ENCODE measurements around the gene AAMDC. TPM values are rescaled to one million over a fixed set of nuclear protein-coding genes. Genes with fewer than 3 reads are reported as not detected.
"Not testable (repeated sequence)": the region's sequence is repeated elsewhere in the genome, so short reads cannot be mapped to it uniquely, and the experiment has no call there.

AAMDC gene
- total and polyA plus RNA-seq, 4 donors: 28.4 to 130 (median 67.8) TPM

DNA sequence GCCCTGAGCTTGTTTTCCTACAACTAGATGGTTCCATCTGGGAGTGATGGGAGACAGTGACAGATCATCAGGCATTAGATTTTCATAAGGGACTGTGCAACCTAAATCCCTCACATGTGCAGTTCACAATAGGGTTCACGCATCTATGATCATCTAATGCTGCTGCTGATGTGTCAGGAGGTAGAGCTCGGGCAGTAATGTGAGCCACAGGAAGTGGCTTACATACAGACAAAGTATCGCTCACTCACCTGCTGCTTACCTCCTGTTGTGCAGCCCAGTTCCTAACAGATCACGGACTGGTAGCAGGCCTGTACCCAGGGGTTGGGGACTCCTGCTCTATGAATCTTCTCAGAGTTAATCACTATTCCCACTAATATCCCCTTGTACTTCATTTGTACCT lies 12.4 kb downstream of the AAMDC start:
- Histone ChIP-seq H3K4me3 (ENCODE audit: low read length in 2 of 2) (no peak overlapping the region), H3K27ac (ENCODE audit: low read depth in 1 of 2, low read length in 2 of 2) (no peak overlapping the region), H3K9me3 (ENCODE audit: control insufficient read depth, low read length) (no peaks in the 10 kb centered on the region), H3K4me1 (ENCODE audit: control insufficient read depth in 1 of 2, insufficient read depth in 2 of 2, low read length in 2 of 2) (no peaks in the 10 kb centered on the region), H3K36me3 (ENCODE audit: control insufficient read depth in 1 of 2, insufficient read depth in 2 of 2, low read length in 1 of 2) (no peaks in the 10 kb centered on the region), H3K27me3 (ENCODE audit: control insufficient read depth in 1 of 2, insufficient read depth in 2 of 2, low read length in 1 of 2) (no peaks in the 10 kb centered on the region)
- ATAC-seq (ENCODE audit: low FRiP score): no peak
- 97 to 99% methylated on average over 4 of the region's 4 CpGs for WGBS, 2 donors
- DNase-seq: no peak
- intact Hi-C loops (cut with DNase I): no loop called here

DNA sequence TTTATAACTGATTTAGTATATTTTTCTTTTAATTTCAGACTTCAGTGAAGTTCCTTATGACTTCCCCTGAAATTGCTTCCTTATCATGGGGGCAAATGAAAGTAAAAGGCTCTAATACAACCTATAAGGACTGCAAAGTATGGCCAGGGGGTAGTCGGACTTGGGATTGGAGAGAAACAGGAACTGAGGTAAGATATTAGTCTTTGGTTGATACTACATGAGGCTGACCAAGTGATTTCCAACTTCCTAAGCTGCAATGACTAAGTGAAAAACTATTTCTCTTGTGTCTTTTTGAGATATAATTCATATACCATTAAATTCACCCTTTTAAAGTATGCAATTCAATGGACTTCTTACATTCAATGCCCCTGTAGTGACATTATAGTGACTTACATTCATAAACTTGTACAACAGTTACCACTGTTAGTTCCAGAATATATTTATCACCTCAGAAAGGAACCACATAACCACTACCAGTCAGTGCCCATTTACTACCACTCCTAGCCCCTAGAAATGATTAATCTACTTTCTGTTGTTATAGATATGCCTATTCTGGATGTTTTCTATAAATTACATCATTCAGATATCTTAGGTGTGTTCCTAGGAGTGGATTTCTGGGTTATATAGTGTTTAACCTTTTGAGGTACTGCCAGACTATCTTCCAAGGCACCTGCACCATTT lies 21.6 kb downstream of the AAMDC start:
- no peak overlapping the region for H3K27ac ChIP-seq (ENCODE audit: low read depth in 1 of 2, low read length in 2 of 2)
- peaks cover 6 to 14% of the 10 kb centered on the region in 2 donors for H3K36me3 ChIP-seq (ENCODE audit: control insufficient read depth in 1 of 2, insufficient read depth in 2 of 2, low read length in 1 of 2)
- DNase-seq (no peak), ATAC-seq (ENCODE audit: low FRiP score) (no peak)
- WGBS, 2 donors: 65 to 71% methylated on average over 1 of the region's 1 CpG
- intact Hi-C loops (cut with DNase I): no loop called here
- no peaks in the 10 kb centered on the region for H3K27me3 ChIP-seq (ENCODE audit: control insufficient read depth in 1 of 2, insufficient read depth in 2 of 2, low read length in 1 of 2)
- H3K9me3 ChIP-seq (ENCODE audit: control insufficient read depth, low read length): peaks cover 3% of the 10 kb centered on the region
- no peaks in the 10 kb centered on the region for H3K4me1 ChIP-seq (ENCODE audit: control insufficient read depth in 1 of 2, insufficient read depth in 2 of 2, low read length in 2 of 2)
- no peak overlapping the region for H3K4me3 ChIP-seq (ENCODE audit: low read length in 2 of 2)

DNA sequence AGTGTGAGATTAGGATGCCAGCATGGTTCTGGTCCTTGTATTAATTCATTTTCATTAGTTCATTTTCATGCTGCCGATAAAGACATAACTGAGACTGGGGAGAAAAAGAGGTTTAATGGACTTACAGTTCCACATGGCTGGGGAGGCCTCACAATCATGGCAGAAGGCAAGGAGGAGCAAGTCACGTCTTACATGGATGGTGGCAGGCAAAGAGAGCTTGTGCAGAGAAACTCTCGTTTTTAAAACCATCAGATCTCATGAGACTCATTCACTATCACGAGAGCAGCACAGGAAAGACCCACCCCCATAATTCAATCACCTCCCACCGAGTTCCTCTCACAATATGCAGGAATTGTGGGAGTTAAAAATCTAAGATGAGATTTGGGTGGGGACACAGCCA lies 22.8 kb downstream of the AAMDC start:
- H3K4me1 ChIP-seq (ENCODE audit: control insufficient read depth in 1 of 2, insufficient read depth in 2 of 2, low read length in 2 of 2); intact Hi-C loops (cut with DNase I); H3K27ac ChIP-seq (ENCODE audit: low read depth in 1 of 2, low read length in 2 of 2); H3K27me3 ChIP-seq (ENCODE audit: control insufficient read depth in 1 of 2, insufficient read depth in 2 of 2, low read length in 1 of 2); DNase-seq; H3K9me3 ChIP-seq (ENCODE audit: control insufficient read depth, low read length); ATAC-seq (ENCODE audit: low FRiP score); H3K4me3 ChIP-seq (ENCODE audit: low read length in 2 of 2): not testable (repeated sequence)
- WGBS, 2 donors: 91 to 96% methylated on average over 5 of the region's 5 CpGs
- peaks cover 8 to 14% of the 10 kb centered on the region in 2 donors for H3K36me3 ChIP-seq (ENCODE audit: control insufficient read depth in 1 of 2, insufficient read depth in 2 of 2, low read length in 1 of 2)

- Histone ChIP-seq H3K36me3 (ENCODE audit: control insufficient read depth in 1 of 2, insufficient read depth in 2 of 2, low read length in 1 of 2) (peaks cover 5 to 9% of the 10 kb centered on the region in 2 donors), H3K4me1 (ENCODE audit: control insufficient read depth in 1 of 2, insufficient read depth in 2 of 2, low read length in 2 of 2) (no peaks in the 10 kb centered on the region), H3K27me3 (ENCODE audit: control insufficient read depth in 1 of 2, insufficient read depth in 2 of 2, low read length in 1 of 2) (no peaks in the 10 kb centered on the region), H3K4me3 (ENCODE audit: low read length in 2 of 2) (no peak overlapping the region), H3K27ac (ENCODE audit: low read depth in 1 of 2, low read length in 2 of 2) (no peak overlapping the region), H3K9me3 (ENCODE audit: control insufficient read depth, low read length) (no peaks in the 10 kb centered on the region)
- intact Hi-C loops (cut with DNase I): no loop called here
- DNase-seq (no peak), ATAC-seq (ENCODE audit: low FRiP score) (no peak)
- 64 to 68% methylated on average over 1 of the region's 1 CpG for WGBS, 2 donors
These were observed 30.6 kb downstream of the AAMDC start for GRCh38 chr11:77851503-77851902.

DNA sequence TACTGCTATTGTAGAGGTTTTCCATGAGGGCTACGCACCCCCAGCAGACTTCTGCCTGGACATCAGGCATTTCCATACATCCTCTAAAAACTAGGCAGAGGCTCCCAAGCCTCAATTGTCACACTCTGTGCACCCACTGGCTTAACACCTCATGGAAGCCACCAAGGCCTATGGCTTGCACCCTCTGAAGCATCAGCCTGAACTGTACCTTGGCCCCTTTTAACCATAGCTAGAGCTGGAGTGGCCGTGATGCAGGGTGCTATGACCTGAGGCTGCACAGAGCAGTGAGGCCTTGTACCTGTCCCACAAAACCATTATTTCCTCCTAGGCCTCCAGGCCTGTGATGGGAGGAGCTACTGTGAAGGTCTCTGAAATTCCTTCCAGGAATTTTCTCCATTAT lies 33.9 kb downstream of the AAMDC start:
- no peaks in the 10 kb centered on the region for H3K9me3 ChIP-seq (ENCODE audit: control insufficient read depth, low read length)
- ATAC-seq (ENCODE audit: low FRiP score) (no peak), DNase-seq (no peak)
- intact Hi-C loops (cut with DNase I): no loop called here
- no peaks in the 10 kb centered on the region for H3K27me3 ChIP-seq (ENCODE audit: control insufficient read depth in 1 of 2, insufficient read depth in 2 of 2, low read length in 1 of 2)
- WGBS, 2 donors: 99 to 100% methylated on average over 2 of the region's 2 CpGs
- H3K27ac ChIP-seq (ENCODE audit: low read depth in 1 of 2, low read length in 2 of 2): no peak overlapping the region
- no peak overlapping the region for H3K4me3 ChIP-seq (ENCODE audit: low read length in 2 of 2)
- H3K4me1 ChIP-seq (ENCODE audit: control insufficient read depth in 1 of 2, insufficient read depth in 2 of 2, low read length in 2 of 2): no peaks in the 10 kb centered on the region
- H3K36me3 ChIP-seq (ENCODE audit: control insufficient read depth in 1 of 2, insufficient read depth in 2 of 2, low read length in 1 of 2): peaks cover 0 to 8% of the 10 kb centered on the region in 2 donors

GRCh38 chr11:77857906-77858457 lies 37.0 kb downstream of the AAMDC start:
- H3K27me3 ChIP-seq (ENCODE audit: control insufficient read depth in 1 of 2, insufficient read depth in 2 of 2, low read length in 1 of 2); intact Hi-C loops (cut with DNase I); H3K27ac ChIP-seq (ENCODE audit: low read depth in 1 of 2, low read length in 2 of 2); ATAC-seq (ENCODE audit: low FRiP score); H3K4me3 ChIP-seq (ENCODE audit: low read length in 2 of 2); DNase-seq; H3K36me3 ChIP-seq (ENCODE audit: control insufficient read depth in 1 of 2, insufficient read depth in 2 of 2, low read length in 1 of 2); H3K4me1 ChIP-seq (ENCODE audit: control insufficient read depth in 1 of 2, insufficient read depth in 2 of 2, low read length in 2 of 2); H3K9me3 ChIP-seq (ENCODE audit: control insufficient read depth, low read length): not testable (repeated sequence)
- 97% methylated on average over 10 of the region's 10 CpGs for WGBS, 2 donors

- intact Hi-C loops (cut with DNase I); H3K9me3 ChIP-seq (ENCODE audit: control insufficient read depth, low read length); H3K4me1 ChIP-seq (ENCODE audit: control insufficient read depth in 1 of 2, insufficient read depth in 2 of 2, low read length in 2 of 2); H3K27ac ChIP-seq (ENCODE audit: low read depth in 1 of 2, low read length in 2 of 2); H3K27me3 ChIP-seq (ENCODE audit: control insufficient read depth in 1 of 2, insufficient read depth in 2 of 2, low read length in 1 of 2); DNase-seq; ATAC-seq (ENCODE audit: low FRiP score); H3K36me3 ChIP-seq (ENCODE audit: control insufficient read depth in 1 of 2, insufficient read depth in 2 of 2, low read length in 1 of 2); H3K4me3 ChIP-seq (ENCODE audit: low read length in 2 of 2): not testable (repeated sequence)
- WGBS, 2 donors: 87 to 89% methylated on average over 10 of the region's 10 CpGs
These were observed 40.5 kb downstream of the AAMDC start for GRCh38 chr11:77861444-77861843.

- no peak for DNase-seq
- no peak overlapping the region for H3K27ac ChIP-seq (ENCODE audit: low read depth in 1 of 2, low read length in 2 of 2)
- H3K4me1 ChIP-seq (ENCODE audit: control insufficient read depth in 1 of 2, insufficient read depth in 2 of 2, low read length in 2 of 2): no peaks in the 10 kb centered on the region
- no peaks in the 10 kb centered on the region for H3K9me3 ChIP-seq (ENCODE audit: control insufficient read depth, low read length)
- intact Hi-C loops (cut with DNase I): no loop called here
- WGBS, 2 donors: 58 to 80% methylated on average over 1 of the region's 1 CpG
- no peaks in the 10 kb centered on the region for H3K36me3 ChIP-seq (ENCODE audit: control insufficient read depth in 1 of 2, insufficient read depth in 2 of 2, low read length in 1 of 2)
- H3K27me3 ChIP-seq (ENCODE audit: control insufficient read depth in 1 of 2, insufficient read depth in 2 of 2, low read length in 1 of 2): no peaks in the 10 kb centered on the region
- no peak for ATAC-seq (ENCODE audit: low FRiP score)
- no peak overlapping the region for H3K4me3 ChIP-seq (ENCODE audit: low read length in 2 of 2)
These were observed 44.9 kb downstream of the AAMDC start for GRCh38 chr11:77865805-77866204.

DNA sequence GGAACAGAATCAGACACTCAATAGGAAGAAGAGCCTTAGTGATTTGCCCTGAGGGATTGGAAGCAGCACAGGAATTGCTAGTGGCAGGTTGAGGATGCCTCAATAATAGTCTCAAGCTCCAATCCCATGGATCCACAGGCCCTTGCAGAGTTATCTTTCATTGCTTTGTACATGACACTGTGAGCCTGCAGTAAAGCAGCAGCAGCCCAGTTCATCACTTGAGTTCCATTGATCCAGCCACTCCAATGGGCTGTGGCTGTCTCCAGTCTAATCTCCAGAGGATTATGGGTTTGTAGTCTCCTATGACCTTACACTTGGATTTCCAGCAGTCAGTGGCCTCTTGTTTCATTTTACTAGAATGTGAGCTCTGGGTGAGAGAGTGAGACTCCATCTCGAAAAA lies 45.4 kb downstream of the AAMDC start:
- Histone ChIP-seq H3K4me1 (ENCODE audit: control insufficient read depth in 1 of 2, insufficient read depth in 2 of 2, low read length in 2 of 2) (no peaks in the 10 kb centered on the region), H3K27ac (ENCODE audit: low read depth in 1 of 2, low read length in 2 of 2) (no peak overlapping the region), H3K36me3 (ENCODE audit: control insufficient read depth in 1 of 2, insufficient read depth in 2 of 2, low read length in 1 of 2) (no peaks in the 10 kb centered on the region), H3K27me3 (ENCODE audit: control insufficient read depth in 1 of 2, insufficient read depth in 2 of 2, low read length in 1 of 2) (no peaks in the 10 kb centered on the region), H3K9me3 (ENCODE audit: control insufficient read depth, low read length) (no peaks in the 10 kb centered on the region), H3K4me3 (ENCODE audit: low read length in 2 of 2) (no peak overlapping the region)
- WGBS, 2 donors: 93 to 97% methylated on average over 1 of the region's 1 CpG
- intact Hi-C loops (cut with DNase I): no loop called here
- DNase-seq: no peak
- ATAC-seq (ENCODE audit: low FRiP score): no peak
